GM18502 (cell line): ENCODE measurements around the gene RPS6KA1.
"Not testable (repeated sequence)": the region's sequence is repeated elsewhere in the genome, so short reads cannot be mapped to it uniquely, and the experiment has no call there.

Experiments used
- ATAC-seq: cut with Tn5 transposase; IDR thresholded peaks from one replicate; pipeline ENCODE4 v1.9.1; 2021; ENCODE audit warnings: mild to moderate bottlenecking; ENCODE audit not compliant: unreplicated experiment, poor library complexity

The RPS6KA1 gene

DNA sequence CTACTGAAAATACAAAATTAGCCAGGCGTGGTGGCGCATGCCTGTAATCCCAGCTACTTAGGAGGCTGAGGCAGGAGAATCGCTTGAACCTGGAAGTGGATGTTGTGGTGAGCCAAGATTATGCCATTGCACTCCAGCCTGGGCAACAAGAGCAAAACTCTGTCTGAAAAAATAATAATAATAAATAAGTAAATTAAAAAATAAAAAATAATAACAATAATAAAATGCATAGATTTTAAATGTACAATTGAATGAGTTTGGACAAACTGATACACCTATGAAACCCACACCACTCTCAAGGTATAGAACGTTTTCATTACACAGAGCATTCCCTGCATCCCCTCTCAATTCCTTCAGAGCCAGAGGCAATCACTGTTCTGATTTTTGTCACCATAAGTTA, 55.0 kb downstream of the RPS6KA1 start:
- not testable (repeated sequence) for ATAC-seq

DNA sequence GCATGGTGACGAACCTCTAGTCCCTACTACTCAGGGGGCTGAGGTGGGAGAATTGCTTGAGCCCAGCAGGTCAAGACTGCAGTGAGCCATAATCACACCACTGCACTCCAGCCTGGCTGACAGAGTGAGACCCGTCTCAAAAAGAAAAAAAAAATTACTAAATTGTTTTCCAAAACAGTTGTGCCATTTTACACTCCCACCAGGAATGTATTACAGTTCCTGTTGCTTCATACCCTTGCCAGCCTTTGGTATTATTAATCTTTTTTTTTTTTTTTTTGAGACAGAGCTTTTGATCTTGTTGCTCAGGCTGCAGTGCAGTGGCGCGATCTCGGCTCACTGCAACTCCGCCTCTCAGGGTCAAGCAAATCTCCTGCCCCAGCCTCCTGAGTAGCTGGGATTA, 55.9 kb downstream of the RPS6KA1 start:
- ATAC-seq, result no peak

DNA sequence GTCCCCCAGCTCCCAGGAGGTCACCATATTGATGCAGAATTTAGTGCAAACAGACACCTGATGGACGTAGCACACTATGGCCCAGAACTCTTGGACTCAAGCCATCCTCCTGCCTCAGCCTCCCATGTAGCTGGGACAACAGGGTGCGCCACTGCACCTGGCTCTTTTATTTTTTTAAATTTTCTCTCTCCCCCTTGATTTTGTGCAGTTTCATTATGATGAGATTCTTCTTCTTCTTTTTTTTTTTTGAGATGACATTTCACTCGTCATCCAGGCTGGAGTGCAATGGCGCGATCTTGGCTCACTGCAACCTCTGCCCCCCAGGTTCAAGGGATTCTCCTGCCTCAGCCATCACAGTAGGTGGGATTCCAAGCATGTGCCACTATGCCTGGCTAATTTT, 63.8 kb downstream of the RPS6KA1 start:
- ATAC-seq, result no peak

DNA sequence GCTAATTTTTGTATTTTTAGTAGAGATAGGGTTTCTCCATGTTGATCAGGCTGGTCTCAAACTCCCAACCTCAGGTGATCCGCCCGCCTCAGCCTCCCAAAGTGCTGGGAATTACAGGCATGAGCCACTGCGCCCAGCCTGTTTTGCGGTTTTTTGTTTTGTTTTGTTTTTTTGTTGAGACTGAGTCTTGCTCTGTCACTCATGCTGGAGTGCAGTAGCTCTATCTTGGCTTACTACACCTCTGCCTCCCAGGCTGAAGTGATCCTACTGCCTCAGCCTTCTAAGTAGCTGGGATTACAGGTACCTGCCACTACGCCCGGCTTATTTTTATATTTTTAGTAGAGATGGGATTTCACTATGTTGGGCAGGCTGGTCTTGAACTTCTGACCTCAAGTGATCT, 65.0 kb downstream of the RPS6KA1 start:
- ATAC-seq, result not testable (repeated sequence)

GRCh38 chr1:26597629-26598039, 68.1 kb downstream of the RPS6KA1 start:
- no peak for ATAC-seq

DNA sequence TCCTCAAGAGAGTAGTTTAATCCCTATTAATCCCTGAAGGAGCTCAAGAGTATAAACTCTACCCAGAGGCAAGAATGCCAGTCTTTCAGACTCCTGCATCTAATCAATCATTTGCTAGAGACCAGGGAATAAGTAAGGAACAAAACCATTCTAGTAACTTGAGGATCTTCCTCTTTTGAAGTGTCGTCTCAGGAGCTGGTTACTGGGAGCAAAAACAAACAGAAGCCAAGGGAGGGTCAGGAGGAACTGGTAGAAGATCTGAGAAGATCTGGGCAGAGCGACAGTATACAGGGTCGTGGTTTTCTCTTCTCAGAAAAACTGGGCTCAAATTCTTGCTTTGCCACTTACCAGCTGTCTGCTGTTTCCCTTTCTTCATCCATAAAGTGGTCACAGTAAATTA, 69.3 kb downstream of the RPS6KA1 start:
- no peak for ATAC-seq

DNA sequence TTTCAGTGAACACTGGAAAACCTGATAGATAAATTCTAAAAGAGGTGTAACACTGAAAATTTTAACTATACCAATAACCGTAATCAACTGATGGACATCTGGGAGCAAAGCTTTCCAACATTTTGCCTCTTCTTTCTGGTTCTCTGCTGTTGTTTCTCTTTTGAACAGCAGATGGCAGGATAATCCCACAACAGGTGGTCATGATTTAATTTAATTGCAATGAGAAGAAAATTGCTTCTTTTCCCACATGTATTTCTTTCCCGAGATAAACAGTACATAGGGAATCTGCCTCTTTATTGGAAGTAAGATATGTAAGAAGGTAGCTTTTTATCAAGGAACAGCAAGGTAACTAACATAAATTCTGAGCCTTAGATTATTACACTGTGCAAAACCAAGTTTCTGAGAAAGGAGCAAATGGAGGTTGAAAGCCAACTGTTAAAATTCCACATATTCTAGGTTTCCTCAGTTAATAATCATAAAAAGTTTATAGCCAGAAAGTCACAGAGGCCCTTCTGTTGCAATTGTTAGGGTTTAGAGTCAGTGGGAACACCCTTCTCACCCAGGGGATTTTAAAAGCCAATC, 72.9 kb downstream of the RPS6KA1 start:
- ATAC-seq, result no peak

- no peak for ATAC-seq
Observed at GRCh38 chr1:26603856-26604255, 74.3 kb downstream of the RPS6KA1 start.

DNA sequence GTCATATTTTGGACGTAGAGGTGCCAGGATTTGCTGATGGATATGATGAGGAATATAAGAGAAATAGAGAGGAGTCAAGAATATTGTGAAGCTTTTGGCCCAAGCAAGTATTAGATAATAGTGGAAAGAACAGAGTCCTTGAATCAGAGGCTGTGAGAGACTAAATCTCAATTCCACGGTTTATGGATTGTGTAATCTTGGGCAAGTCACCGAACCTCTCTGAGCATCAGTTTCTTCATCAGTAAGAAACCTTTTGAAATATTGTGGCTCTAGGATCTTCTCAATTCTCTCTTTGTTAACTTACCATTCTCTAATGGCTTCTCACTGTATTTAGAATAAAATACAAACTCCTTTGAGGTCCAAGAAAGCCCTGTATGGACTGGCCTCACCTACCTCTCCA, 77.6 kb downstream of the RPS6KA1 start:
- ATAC-seq, result no peak

DNA sequence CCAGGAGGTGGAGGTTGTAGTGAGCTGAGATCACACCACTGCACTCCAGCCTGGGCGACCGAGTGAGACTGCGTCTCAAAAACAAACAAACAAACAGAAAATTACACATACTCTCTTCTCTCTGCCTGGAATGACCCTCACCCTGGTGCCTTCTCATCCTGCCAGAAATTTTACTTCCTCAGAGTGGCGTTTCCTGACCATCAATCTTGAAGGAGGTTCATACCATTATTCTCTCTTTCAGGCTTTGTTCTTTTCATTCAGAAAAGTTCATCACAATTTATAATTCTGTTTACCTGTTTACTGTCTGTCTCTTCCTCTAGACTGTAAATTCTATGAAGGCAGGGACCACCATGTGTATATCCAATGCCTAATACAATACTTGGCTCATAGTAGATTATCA, 79.3 kb downstream of the RPS6KA1 start:
- no peak for ATAC-seq

DNA sequence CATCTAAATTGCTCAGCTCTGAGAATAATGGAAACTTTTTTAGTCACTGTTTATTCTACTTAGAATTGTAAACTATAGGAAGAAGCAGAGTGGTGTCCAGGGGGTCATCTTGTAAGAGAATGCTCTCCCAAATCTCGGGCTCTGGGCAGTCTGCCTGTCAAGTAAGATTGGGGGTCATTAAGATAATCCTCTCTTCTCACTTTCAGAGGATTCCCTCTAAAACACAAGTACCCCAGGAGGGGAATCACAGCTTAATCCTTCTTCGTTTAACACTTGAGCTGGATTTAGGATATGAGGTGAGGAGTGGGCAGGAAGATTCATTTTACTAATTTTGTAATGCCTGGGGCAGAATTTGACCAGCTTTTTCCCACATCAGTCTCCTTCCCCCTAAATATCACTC, 81.2 kb downstream of the RPS6KA1 start:
- no peak for ATAC-seq

- ATAC-seq, result not testable (repeated sequence)
Observed at GRCh38 chr1:26612627-26613026, 83.1 kb downstream of the RPS6KA1 start.

DNA sequence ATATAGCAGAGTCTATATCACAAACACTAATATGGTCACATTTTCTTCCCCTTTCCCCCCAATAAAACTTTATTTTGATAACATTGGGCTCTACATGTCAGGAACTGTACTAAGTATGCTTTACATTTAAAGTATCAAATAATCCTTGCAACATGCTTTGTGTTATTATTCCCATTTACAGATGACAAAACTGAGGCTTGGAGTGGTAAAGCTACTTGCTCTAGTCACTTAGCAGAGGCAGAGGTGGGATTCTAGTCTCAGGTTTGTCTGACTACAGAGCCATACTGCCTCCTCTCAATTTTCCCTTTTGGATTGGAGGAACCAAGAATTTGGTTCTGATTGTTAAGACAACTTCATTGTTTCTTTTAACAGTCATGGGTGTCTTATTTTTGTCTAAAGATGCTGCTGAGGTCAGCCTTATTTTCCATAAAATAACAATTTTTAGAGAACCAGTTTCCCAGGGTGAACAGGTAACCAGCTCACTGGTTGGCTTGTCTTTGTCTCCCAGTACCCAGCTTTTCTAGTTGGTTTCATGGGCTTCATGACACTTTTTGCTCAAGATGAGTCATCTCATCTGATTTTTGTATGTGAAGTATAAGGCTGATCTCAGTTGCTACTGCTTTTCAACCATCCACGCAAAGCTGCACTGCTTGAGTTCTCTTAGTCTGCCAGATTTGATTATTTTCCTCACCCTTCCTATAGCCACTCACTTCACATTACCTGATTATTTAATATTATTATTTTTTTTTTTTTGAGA, 85.3 kb downstream of the RPS6KA1 start:
- ATAC-seq, result no peak

- no peak for ATAC-seq
Observed at GRCh38 chr1:26616881-26617280, 87.3 kb downstream of the RPS6KA1 start.

GRCh38 chr1:26618561-26618960, 89.0 kb downstream of the RPS6KA1 start:
- ATAC-seq, result no peak
